DND-41 (cell line): ENCODE results near the gene SCTR.

Source experiments
- ATAC-seq: fragments of 200-7000 bp; cut with Tn5 transposase; 3 replicates; pipeline ENCODE4 v1.9.1; 2021; ENCODE audit warnings: low read depth; ENCODE audit not compliant: insufficient read depth
- DNase-seq: peaks from one replicate; pipeline ENCODE4 v3.0.0-alpha.2; 2020
- H2AFZ ChIP-seq: 2 replicates; pipeline ENCODE4 v1.6.0; 2012; ENCODE audit warnings: low read depth, low read length
- H3K27ac ChIP-seq: 2 replicates; pipeline ENCODE4 v1.5.1; 2012; ENCODE audit warnings: low read length, inconsistent platforms
- H3K27me3 ChIP-seq: fragments of 200-600 bp; sonication (generic); 2 replicates; pipeline ENCODE4 v1.6.0; 2012; ENCODE audit warnings: low read length, mild to moderate bottlenecking, inconsistent platforms; ENCODE audit not compliant: insufficient read depth, poor library complexity
- H3K36me3 ChIP-seq: 2 replicates; pipeline ENCODE4 v1.5.1; 2012; ENCODE audit warnings: low read length, inconsistent platforms; ENCODE audit not compliant: insufficient read depth
- H3K4me1 ChIP-seq: 2 replicates; pipeline ENCODE4 v1.5.1; 2012; ENCODE audit warnings: mild to moderate bottlenecking, low read length; ENCODE audit not compliant: insufficient read depth
- H3K4me2 ChIP-seq: 2 replicates; pipeline ENCODE4 v1.6.0; 2012; ENCODE audit warnings: mild to moderate bottlenecking, moderate library complexity, low read length, inconsistent platforms; ENCODE audit not compliant: insufficient read depth
- H3K4me3 ChIP-seq, 2 experiments: fragments of 200-600 bp in 1 of 2; shearing (Covaris generic) in 1 of 2; 2 replicates each; pipeline ENCODE4 v1.5.1; 2012 to 2016; ENCODE audit warnings: inconsistent platforms in 2 of 2, low read length in 2 of 2, mild to moderate bottlenecking in 2 of 2, low read depth in 1 of 2, moderate library complexity in 1 of 2
- H3K79me2 ChIP-seq: 2 replicates; pipeline ENCODE4 v1.6.0; 2012; ENCODE audit warnings: low read length, inconsistent platforms; ENCODE audit not compliant: insufficient read depth
- H3K9ac ChIP-seq: 2 replicates; pipeline ENCODE4 v1.6.0; 2012; ENCODE audit warnings: low read depth, mild to moderate bottlenecking, inconsistent platforms, low read length, moderate library complexity
- H3K9me3 ChIP-seq: 2 replicates; pipeline ENCODE4 v1.5.1; 2012; ENCODE audit warnings: low read length, moderate library complexity, mild to moderate bottlenecking, inconsistent platforms; ENCODE audit not compliant: insufficient read depth, severe bottlenecking
- H4K20me1 ChIP-seq: 2 replicates; pipeline ENCODE4 v1.6.0; 2012; ENCODE audit warnings: low read length; ENCODE audit not compliant: insufficient read depth
- EZH2 ChIP-seq: IDR thresholded peaks from 3 replicates; pipeline ENCODE4 v1.6.1; 2012; ENCODE audit warnings: borderline replicate concordance, low read depth, mild to moderate bottlenecking, moderate library complexity, low read length, inconsistent platforms; ENCODE audit not compliant: severe bottlenecking
- TF ChIP-seq, protein P1 (sequence below): IDR thresholded peaks from 2 replicates; pipeline ENCODE4 v1.5.1; 2012; ENCODE audit warnings: borderline replicate concordance, low read length, moderate library complexity, mild to moderate bottlenecking; ENCODE audit not compliant: poor library complexity, severe bottlenecking; ENCODE audit errors: extremely low read depth

The SCTR gene

DNA sequence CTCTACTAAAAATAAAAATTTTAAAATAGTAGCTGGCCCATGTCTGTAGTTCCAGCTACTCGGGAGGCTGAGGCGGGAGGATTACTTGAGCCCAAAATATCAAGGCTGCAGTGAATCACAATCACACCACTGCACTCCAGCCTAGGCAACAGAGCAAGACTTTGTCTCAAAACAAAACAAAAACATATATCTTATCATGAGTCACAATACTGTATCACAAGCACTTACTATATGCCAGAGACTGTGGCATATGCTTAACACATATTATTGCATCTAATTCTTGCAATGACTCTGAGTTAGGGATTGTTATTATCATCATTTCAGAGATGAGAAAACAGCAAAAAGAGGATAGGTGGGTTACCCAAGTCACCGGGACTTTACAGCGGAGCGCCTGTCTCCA lies 122.2 kb downstream of the SCTR start:
- H3K9me3 ChIP-seq: no peaks in the 10 kb centered on the region
- no peak overlapping the region for H3K4me3 ChIP-seq
- no peaks in the 10 kb centered on the region for H3K79me2 ChIP-seq
- ATAC-seq: no peak
- DNase-seq: no peak
- H3K27me3 ChIP-seq: no peaks in the 10 kb centered on the region
- TF ChIP-seq, protein P1, sequence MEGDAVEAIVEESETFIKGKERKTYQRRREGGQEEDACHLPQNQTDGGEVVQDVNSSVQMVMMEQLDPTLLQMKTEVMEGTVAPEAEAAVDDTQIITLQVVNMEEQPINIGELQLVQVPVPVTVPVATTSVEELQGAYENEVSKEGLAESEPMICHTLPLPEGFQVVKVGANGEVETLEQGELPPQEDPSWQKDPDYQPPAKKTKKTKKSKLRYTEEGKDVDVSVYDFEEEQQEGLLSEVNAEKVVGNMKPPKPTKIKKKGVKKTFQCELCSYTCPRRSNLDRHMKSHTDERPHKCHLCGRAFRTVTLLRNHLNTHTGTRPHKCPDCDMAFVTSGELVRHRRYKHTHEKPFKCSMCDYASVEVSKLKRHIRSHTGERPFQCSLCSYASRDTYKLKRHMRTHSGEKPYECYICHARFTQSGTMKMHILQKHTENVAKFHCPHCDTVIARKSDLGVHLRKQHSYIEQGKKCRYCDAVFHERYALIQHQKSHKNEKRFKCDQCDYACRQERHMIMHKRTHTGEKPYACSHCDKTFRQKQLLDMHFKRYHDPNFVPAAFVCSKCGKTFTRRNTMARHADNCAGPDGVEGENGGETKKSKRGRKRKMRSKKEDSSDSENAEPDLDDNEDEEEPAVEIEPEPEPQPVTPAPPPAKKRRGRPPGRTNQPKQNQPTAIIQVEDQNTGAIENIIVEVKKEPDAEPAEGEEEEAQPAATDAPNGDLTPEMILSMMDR: no peak
- no peak for TF ChIP-seq EZH2
- no peaks in the 10 kb centered on the region for H4K20me1 ChIP-seq
- no peak overlapping the region for H3K27ac ChIP-seq
- H3K9ac ChIP-seq: no peak overlapping the region
- no peak overlapping the region for H2AFZ ChIP-seq
- no peaks in the 10 kb centered on the region for H3K4me1 ChIP-seq
- no peaks in the 10 kb centered on the region for H3K36me3 ChIP-seq
- H3K4me2 ChIP-seq: no peak overlapping the region

DNA sequence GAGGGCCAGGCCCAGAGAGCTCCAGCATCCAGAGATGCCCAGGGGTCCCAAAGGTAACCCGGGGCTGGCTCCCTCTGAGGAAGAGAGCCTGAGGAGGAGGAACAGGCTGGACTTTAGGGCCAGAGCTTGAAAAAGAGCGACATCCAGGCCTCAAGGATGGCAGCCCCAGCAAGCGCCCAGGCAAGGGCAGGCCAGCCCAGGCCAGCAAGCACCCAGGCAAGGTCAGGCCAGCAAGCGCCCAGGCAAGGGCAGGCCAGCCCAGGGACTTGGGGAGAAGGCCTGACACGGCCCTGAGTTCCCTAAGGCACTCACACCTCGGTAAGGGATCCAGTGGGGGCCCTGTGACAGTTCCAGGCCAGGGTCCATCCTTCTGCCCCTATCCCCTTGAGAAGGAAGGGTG lies 127.1 kb downstream of the SCTR start:
- Histone ChIP-seq H3K4me3 (no peak overlapping the region), H3K4me2 (no peak overlapping the region), H3K4me1 (no peaks in the 10 kb centered on the region), H3K27ac (no peak overlapping the region), H3K9me3 (no peaks in the 10 kb centered on the region), H3K27me3 (peaks cover 4% of the 10 kb centered on the region), H4K20me1 (no peaks in the 10 kb centered on the region), H2AFZ (no peak overlapping the region), H3K36me3 (no peaks in the 10 kb centered on the region), H3K9ac (no peak overlapping the region), H3K79me2 (no peaks in the 10 kb centered on the region)
- ATAC-seq (no peak), DNase-seq (no peak)
- TF ChIP-seq, protein P1: no peak
- no peak for TF ChIP-seq EZH2

DNA sequence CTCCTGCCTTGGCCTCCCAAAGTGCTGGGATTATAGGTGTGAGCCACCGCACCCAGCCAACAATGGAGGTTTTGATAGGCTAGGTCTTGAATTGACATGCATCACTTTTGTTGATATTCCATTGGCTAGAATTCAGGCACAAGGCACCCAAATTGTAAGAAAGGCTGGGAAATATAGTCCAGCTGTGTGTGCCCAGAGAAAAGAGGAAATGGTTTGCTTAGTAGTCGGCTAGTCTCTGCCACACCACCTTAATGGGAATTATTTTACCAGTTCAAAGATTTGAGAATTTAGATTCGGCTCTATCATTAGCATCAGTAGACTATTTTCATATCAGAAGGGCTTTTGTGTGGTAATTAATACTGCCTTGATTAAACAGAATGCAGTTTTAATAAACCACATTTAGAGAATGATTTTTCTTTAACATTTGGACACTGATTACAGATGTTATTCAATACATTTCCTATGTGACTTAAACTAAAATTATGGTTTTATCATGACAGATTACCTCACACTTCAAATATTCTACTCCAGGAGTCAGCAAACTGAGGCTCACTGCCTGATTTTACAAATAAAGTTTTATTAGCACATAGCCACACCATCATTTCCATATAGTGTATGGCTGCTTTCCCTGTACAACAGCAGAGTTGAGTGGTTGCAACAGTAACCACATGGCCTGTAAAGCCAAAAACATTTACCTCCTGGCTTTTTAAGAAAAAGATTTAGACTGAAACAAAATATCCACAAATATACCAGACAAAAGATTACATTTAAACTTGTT lies 130.1 kb downstream of the SCTR start:
- Histone ChIP-seq H3K9ac (no peak overlapping the region), H3K4me2 (no peak overlapping the region), H4K20me1 (no peaks in the 10 kb centered on the region), H3K27me3 (peaks cover 7% of the 10 kb centered on the region), H3K4me3 (no peak overlapping the region), H3K4me1 (no peaks in the 10 kb centered on the region), H2AFZ (no peak overlapping the region), H3K27ac (no peak overlapping the region), H3K36me3 (no peaks in the 10 kb centered on the region), H3K79me2 (no peaks in the 10 kb centered on the region), H3K9me3 (no peaks in the 10 kb centered on the region)
- no peak for DNase-seq
- TF ChIP-seq, protein P1: no peak
- no peak for TF ChIP-seq EZH2
- no peak for ATAC-seq
